HG02870 (cell line): ENCODE data around the gene ZNF626.
A peak's percentile ranks its signal among the peaks of the same experiment; 100 is the strongest.
"Not testable (repeated sequence)": the region's sequence is repeated elsewhere in the genome, so short reads cannot be mapped to it uniquely, and the experiment has no call there.

Experiments
- ATAC-seq: cut with Tn5 transposase; IDR thresholded peaks from one replicate; pipeline ENCODE4 v1.9.1; 2021; ENCODE audit warnings: mild to moderate bottlenecking, moderate library complexity; ENCODE audit not compliant: unreplicated experiment

Gene ZNF626

GRCh38 chr19:20661150-20661819 lies at the start of gene ZNF626:
TSS of gene ZNF626 (minus strand) at chr19:20661571. CDS start at chr19:20661446, 125 bp downstream.
- ATAC-seq, result peak; percentile 97

- no peak for ATAC-seq
Measured at GRCh38 chr19:20669263-20669662, 7.9 kb upstream of the ZNF626 start.

GRCh38 chr19:20667281-20667680 lies 5.9 kb upstream of the ZNF626 start:
- ATAC-seq, result no peak

DNA sequence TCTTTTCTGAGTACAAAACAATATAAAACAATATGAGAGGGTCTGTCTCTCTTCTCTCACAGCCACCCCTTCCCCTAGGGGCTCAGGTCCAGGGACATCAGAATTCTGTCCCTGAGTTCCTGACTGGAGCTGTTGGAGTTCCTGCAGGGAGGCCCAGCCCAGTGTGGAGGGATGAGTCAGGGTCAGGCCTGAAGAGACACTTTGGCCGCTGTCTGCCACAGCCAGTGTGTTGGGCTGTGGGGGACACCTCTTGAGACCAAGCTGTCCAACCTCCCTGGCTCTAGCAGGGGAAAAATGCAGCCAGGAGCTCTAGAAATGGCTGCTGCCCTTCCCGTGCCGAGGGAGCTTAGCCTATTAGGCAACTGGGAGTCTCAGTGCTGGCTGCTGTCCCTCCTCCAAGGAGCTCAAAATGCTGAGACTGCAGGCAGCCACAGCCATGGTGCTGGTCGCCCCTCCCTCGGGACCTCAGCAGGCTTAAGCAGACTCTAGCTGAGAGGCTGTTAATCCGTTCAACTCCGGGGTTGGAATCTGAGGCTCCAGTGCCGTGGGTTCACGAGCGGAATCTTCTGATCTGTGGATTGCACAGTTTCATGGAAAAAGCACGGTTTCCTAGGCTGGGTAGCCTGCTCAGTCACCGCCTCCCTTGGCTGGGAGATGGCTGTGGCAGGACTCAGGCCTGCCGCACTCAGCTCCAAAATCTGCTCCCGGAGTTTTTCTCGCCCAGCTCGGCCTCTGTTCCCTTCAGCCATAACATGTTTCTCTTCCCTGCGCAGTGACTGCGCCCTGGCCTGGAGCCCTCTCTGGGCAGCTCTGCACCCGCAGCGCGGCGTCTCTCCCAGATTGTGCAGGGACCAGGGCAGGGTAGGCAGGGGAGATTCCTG lies 3.8 kb upstream of the ZNF626 start:
- ATAC-seq, result no peak

DNA sequence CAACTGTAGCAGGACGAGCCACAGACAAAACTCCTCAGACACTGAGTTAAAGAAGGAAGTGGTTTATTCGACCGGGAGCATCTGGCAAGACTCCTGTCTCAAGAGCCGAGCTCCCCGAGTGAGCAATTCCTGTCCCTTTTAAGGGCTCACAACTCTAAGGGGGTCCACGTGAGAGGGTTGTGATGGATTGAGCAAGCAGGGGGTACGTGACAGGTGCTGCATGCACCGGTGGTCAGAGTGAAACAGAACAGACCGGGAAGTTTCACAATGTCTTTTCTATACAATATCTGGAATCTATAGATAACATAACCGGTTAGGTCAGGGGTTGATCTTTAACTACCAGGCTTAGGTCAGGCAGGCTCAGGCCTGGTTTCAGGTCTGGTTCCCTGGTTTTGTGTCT lies 3.1 kb upstream of the ZNF626 start:
- ATAC-seq, result not testable (repeated sequence)

- no peak for ATAC-seq
Measured at GRCh38 chr19:20662421-20663105, 1.2 kb upstream of the ZNF626 start.

GRCh38 chr19:20660473-20661140 lies 764 bp downstream of the ZNF626 start:
- ATAC-seq, result no peak

DNA sequence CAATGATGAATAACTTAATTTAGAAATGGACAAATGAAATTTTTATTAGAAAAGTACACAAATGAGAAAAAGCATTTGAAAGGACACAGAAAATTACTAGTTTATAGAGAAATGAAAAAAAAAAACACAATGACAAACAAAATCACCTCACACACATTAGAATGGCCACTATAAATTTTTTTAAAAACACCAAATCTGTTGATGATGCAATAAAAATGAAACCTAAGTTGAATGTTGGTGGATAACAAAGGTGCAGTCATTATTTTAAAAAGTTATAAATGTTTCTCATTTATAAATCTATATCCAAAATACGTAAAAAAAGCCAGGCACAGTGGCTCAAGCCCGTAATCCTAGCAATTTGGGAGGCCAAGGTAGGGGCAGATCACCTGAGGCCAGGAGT lies 20.8 kb downstream of the ZNF626 start:
- ATAC-seq, result no peak

GRCh38 chr19:20640023-20640422 lies 21.3 kb downstream of the ZNF626 start:
- ATAC-seq, result no peak

GRCh38 chr19:20624560-20624959 lies 36.8 kb downstream of the ZNF626 start:
- not testable (repeated sequence) for ATAC-seq

- no peak for ATAC-seq
Measured at GRCh38 chr19:20616071-20616470, 45.3 kb downstream of the ZNF626 start.

DNA sequence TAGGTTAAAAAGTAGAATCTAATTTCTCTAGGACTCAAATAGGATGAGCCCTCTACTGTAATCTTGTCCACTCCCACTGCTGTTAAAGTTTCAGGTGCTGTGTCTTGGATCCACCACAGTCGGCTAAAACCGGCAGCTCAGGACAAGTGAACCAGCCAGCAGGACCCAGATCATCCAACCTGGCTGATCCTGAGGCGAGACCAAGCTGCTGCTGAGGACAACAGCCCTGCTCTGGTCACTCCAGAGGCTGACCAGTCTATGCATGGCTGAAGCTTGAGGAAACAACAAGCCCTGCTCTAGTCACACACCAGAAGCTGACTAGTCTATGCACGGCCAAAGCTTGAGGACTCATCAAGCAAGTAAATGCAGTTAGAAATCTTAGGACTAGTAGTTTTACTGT lies 46.4 kb downstream of the ZNF626 start:
- not testable (repeated sequence) for ATAC-seq

DNA sequence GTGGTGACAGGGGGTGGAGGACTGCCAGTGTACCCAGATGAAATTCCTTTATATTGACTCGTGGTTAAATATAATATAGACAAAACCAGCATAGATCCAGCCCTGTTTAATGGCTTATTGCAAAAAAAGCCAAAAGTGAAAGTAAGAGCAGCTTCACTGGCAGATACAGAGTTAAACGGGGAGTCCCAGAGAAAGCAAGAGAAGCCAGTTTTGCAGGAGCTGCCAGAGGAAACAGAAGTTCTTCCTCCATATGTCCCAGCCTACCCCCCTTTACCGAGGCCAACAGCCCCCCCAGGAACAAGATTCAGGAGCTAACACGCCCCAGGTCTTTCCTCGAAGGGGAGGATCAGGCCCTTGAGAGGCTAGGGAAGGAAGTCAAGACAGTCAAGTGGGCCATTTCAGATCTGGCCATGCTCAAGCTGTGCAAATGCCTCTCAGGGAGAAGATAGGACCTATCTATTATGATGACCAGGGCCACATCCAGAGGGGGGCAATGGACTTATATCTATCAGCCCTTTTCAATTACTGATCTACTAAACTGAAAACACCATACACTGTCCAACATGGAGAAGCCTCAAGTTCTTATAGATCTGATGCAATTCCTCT lies 48.6 kb downstream of the ZNF626 start:
- no peak for ATAC-seq

DNA sequence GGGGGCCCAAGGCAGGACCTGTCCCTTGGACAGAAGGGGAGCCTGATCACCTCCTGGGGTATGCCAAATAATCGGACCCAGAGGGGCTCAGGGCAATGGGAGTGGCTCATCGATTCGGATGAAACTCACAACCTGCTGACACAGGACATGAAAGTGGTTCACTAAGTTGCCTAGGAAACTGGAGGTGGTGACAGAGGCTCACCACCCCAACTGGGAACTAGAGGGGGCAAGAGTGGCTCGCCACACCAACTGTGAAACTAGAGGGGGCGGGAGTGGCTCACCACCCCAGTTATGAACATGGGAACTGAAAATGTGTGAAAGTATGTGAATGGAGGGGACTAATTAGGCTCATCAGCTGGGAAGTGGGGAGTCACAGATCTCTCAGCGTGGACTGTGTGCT lies 49.5 kb downstream of the ZNF626 start:
- ATAC-seq, result no peak

GRCh38 chr19:20607943-20608342 lies 53.4 kb downstream of the ZNF626 start:
- no peak for ATAC-seq
